Stomach smooth muscle (tissue), 2 donors: ENCODE results near the gene TRUB1.
A peak's percentile ranks its signal among the peaks of the same experiment; 100 is the strongest.

Experiments
- H3K27ac ChIP-seq: one replicate; pipeline ENCODE4 v1.7.0; 2013; ENCODE audit warnings: mild to moderate bottlenecking, low read length, inconsistent platforms
- H3K27me3 ChIP-seq, 2 donors: one replicate each; pipeline ENCODE4 v1.7.0; 2013; ENCODE audit warnings: low read length in 2 of 2; ENCODE audit not compliant: insufficient read depth in 2 of 2, control insufficient read depth in 1 of 2
- H3K36me3 ChIP-seq, 2 donors: one replicate each; pipeline ENCODE4 v1.7.0; 2013; ENCODE audit warnings: low read length in 2 of 2; ENCODE audit not compliant: control insufficient read depth in 2 of 2, insufficient read depth in 2 of 2
- H3K4me1 ChIP-seq: one replicate; pipeline ENCODE4 v1.7.0; 2013; ENCODE audit warnings: low read length; ENCODE audit not compliant: control insufficient read depth, insufficient read depth
- H3K4me3 ChIP-seq, 2 donors: one replicate each; pipeline ENCODE4 v1.7.0; 2013; ENCODE audit warnings: low read length in 2 of 2
- H3K9ac ChIP-seq, 2 donors: one replicate each; pipeline ENCODE4 v1.7.0; 2013; ENCODE audit warnings: low read length in 2 of 2, mild to moderate bottlenecking in 1 of 2
- H3K9me3 ChIP-seq, 2 donors: one replicate each; pipeline ENCODE4 v1.7.0; 2013; ENCODE audit warnings: low read length in 2 of 2; ENCODE audit not compliant: control insufficient read depth in 2 of 2
- donor health status: healthy.
- donor health status: Pancreatic carcinoma.

The TRUB1 gene

GRCh38 chr10:115001506-115002381 is 63.7 kb downstream of the TRUB1 start:
- H3K36me3 ChIP-seq: no peaks in the 10 kb centered on the region
- peak overlapping the region; percentile 29 to 33 for H3K9ac ChIP-seq
- peak overlapping the region; percentile 29 to 66 for H3K4me3 ChIP-seq
- no peaks in the 10 kb centered on the region for H3K9me3 ChIP-seq
- no peaks in the 10 kb centered on the region for H3K27me3 ChIP-seq
- H3K4me1 ChIP-seq: no peaks in the 10 kb centered on the region
- no peak overlapping the region for H3K27ac ChIP-seq

- Histone ChIP-seq H3K4me1 (no peaks in the 10 kb centered on the region), H3K36me3 (no peaks in the 10 kb centered on the region), H3K4me3 (no peak overlapping the region), H3K9me3 (no peaks in the 10 kb centered on the region), H3K9ac (no peak overlapping the region), H3K27me3 (no peaks in the 10 kb centered on the region), H3K27ac (no peak overlapping the region)
Measured at GRCh38 chr10:115003396-115003795, 65.4 kb downstream of the TRUB1 start.

DNA sequence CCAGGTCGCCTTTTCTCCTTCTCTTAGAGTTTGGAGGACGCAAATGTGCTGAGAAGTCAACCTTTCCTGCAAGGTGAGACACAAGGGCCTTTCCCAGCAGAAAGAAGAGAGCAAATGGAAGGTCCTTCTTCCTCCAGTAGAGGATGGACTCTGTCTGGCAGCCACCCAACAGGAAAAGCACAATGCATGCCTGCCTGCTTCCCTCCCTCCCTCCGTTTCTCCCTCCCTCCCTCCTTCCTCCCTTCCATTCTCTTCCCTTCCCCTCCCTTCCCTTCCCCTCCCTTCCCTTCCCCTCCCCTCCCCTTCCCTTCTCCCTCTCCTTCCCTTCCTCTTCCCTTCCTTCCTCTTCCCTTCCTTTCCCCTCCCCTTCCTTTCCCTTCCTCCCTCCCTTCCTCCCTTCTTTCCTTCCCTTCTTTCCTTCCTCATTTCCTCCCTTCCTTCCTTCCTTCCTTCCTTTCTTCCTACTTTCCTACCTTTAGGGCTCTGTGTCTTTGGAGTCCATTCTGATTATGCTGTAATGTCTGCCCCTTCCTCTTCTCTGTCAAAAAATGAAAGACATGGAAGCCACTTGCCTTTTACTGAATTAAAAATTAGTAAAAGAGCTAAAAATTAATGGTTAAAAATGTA is 66.4 kb downstream of the TRUB1 start:
- no peaks in the 10 kb centered on the region for H3K27me3 ChIP-seq
- H3K9ac ChIP-seq: no peak overlapping the region
- H3K9me3 ChIP-seq: no peaks in the 10 kb centered on the region
- no peak overlapping the region for H3K27ac ChIP-seq
- H3K36me3 ChIP-seq: no peaks in the 10 kb centered on the region
- no peak overlapping the region for H3K4me3 ChIP-seq
- H3K4me1 ChIP-seq: no peaks in the 10 kb centered on the region

GRCh38 chr10:115005771-115006170 is 67.8 kb downstream of the TRUB1 start:
- Histone ChIP-seq H3K27me3 (no peaks in the 10 kb centered on the region), H3K36me3 (no peaks in the 10 kb centered on the region), H3K4me3 (no peak overlapping the region), H3K4me1 (no peaks in the 10 kb centered on the region), H3K27ac (no peak overlapping the region), H3K9me3 (no peaks in the 10 kb centered on the region), H3K9ac (no peak overlapping the region)

GRCh38 chr10:115018185-115018931 is 80.4 kb downstream of the TRUB1 start:
- Histone ChIP-seq H3K4me1 (no peaks in the 10 kb centered on the region), H3K27ac (no peak overlapping the region), H3K27me3 (no peaks in the 10 kb centered on the region), H3K4me3 (no peak overlapping the region), H3K9me3 (no peaks in the 10 kb centered on the region), H3K36me3 (no peaks in the 10 kb centered on the region), H3K9ac (no peak overlapping the region)

- Histone ChIP-seq H3K4me3 (no peak overlapping the region), H3K27ac (no peak overlapping the region), H3K9ac (no peak overlapping the region), H3K36me3 (no peaks in the 10 kb centered on the region), H3K9me3 (no peaks in the 10 kb centered on the region), H3K4me1 (no peaks in the 10 kb centered on the region), H3K27me3 (no peaks in the 10 kb centered on the region)
Measured at GRCh38 chr10:115020449-115020848, 82.5 kb downstream of the TRUB1 start.

- H3K27ac ChIP-seq: no peak overlapping the region
- H3K36me3 ChIP-seq: no peaks in the 10 kb centered on the region
- H3K4me1 ChIP-seq: no peaks in the 10 kb centered on the region
Measured at GRCh38 chr10:115022733-115023132, 84.7 kb downstream of the TRUB1 start.

DNA sequence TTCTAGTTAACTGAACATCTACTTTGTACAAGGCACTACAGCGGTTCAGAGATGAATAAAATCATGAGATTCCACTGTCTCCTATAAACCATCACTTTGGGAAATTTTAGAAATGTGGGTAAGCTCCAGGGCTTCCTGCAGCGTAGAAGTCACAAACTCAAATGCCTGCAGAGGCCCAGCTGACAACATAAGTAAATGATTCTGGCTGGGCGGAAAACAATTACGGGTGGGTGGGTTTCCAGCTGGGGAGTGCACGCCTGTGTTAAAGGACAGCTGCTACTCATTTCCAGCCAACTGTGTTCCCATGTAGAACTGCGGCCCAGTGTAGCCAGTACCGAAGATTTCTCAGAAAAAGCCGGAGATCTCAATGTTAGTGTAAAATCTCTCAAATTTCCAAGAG is 85.7 kb downstream of the TRUB1 start:
- H3K27me3 ChIP-seq: peaks cover 0 to 2% of the 10 kb centered on the region in 2 donors
- no peak overlapping the region for H3K4me3 ChIP-seq
- no peaks in the 10 kb centered on the region for H3K36me3 ChIP-seq
- no peak overlapping the region for H3K9ac ChIP-seq
- H3K9me3 ChIP-seq: no peaks in the 10 kb centered on the region
- no peak overlapping the region for H3K27ac ChIP-seq
- H3K4me1 ChIP-seq: no peaks in the 10 kb centered on the region

More at GRCh38 chr10:115022733-115023132, 84.7 kb downstream of the TRUB1 start:
- H3K27me3 ChIP-seq: peaks cover 0 to 2% of the 10 kb centered on the region in 2 donors
- no peak overlapping the region for H3K4me3 ChIP-seq
- H3K9me3 ChIP-seq: no peaks in the 10 kb centered on the region
- no peak overlapping the region for H3K9ac ChIP-seq

GRCh38 chr10:115024371-115024770 is 86.4 kb downstream of the TRUB1 start:
- no peaks in the 10 kb centered on the region for H3K4me1 ChIP-seq
- H3K4me3 ChIP-seq: no peak overlapping the region
- no peak overlapping the region for H3K9ac ChIP-seq
- peaks cover 0 to 2% of the 10 kb centered on the region in 2 donors for H3K27me3 ChIP-seq
- no peaks in the 10 kb centered on the region for H3K9me3 ChIP-seq
- no peaks in the 10 kb centered on the region for H3K36me3 ChIP-seq
- H3K27ac ChIP-seq: no peak overlapping the region

GRCh38 chr10:115026056-115026745 is 88.2 kb downstream of the TRUB1 start:
- H3K27me3 ChIP-seq: peaks cover 0 to 2% of the 10 kb centered on the region in 2 donors

More at GRCh38 chr10:115026056-115026745, 88.2 kb downstream of the TRUB1 start:
- Histone ChIP-seq H3K4me3 (no peak overlapping the region), H3K9ac (no peak overlapping the region), H3K9me3 (no peaks in the 10 kb centered on the region), H3K36me3 (no peaks in the 10 kb centered on the region), H3K27ac (no peak overlapping the region), H3K4me1 (no peaks in the 10 kb centered on the region)
